Lower lobe of right lung (tissue), 2 donors: ENCODE measurements around the gene MRGPRF. TPM values are rescaled to one million over a fixed set of nuclear protein-coding genes. Genes with fewer than 3 reads are reported as not detected.

Experiments
- ATAC-seq, 2 donors: fragments of 200-7000 bp; cut with Tn5 transposase; one replicate each; pipeline ENCODE4 v1.9.1; 2020 to 2022; ENCODE audit warnings: mild to moderate bottlenecking in 2 of 2, moderate library complexity in 2 of 2
- DNase-seq: peaks from one replicate; pipeline ENCODE4 v3.0.0-alpha.2; 2020
- H3K27ac ChIP-seq: fragments of 200-600 bp; one replicate; pipeline ENCODE4 v1.8.0; 2022
- H3K27me3 ChIP-seq: fragments of 200-600 bp; one replicate; pipeline ENCODE4 v1.8.0; 2022; ENCODE audit warnings: low read depth
- H3K36me3 ChIP-seq: fragments of 200-600 bp; one replicate; pipeline ENCODE4 v1.8.0; 2022; ENCODE audit warnings: mild to moderate bottlenecking
- H3K4me1 ChIP-seq: fragments of 200-600 bp; one replicate; pipeline ENCODE4 v1.8.0; 2022
- H3K4me3 ChIP-seq: fragments of 200-600 bp; one replicate; pipeline ENCODE4 v1.8.0; 2022; ENCODE audit warnings: mild to moderate bottlenecking
- H3K9me3 ChIP-seq: fragments of 200-600 bp; one replicate; pipeline ENCODE4 v1.8.0; 2022
- intact Hi-C: fragments of 100-400 bp; cut with DNase I; formaldehyde crosslinking; loops from one replicate; pipeline ENCODE4 v1.11.0; 2022
- total RNA-seq: library from RNA; stranded (reverse); fragmentation: NEBNext Ultra II Directional; extraction: Animal tissue kit (Norgen Biotek cat#: 25700); gene quantifications from one replicate; pipeline ENCODE4 v1.2.1, GENCODE V29; 2021
- TF ChIP-seq, protein P1 (sequence below): fragments of 200-600 bp; IDR thresholded peaks from one replicate; pipeline ENCODE4 v1.8.0; 2022; ENCODE audit warnings: antibody characterized with exemption, mild to moderate bottlenecking
- donor health status: DM: no; HTN: yes; CAD: no; lungs with severe emphysema.

Gene MRGPRF
- total RNA-seq, 1 donor from 2014 or later = 11.5 TPM

GRCh38 chr11:69006816-69007215 is 6.2 kb downstream of the MRGPRF start:
- Histone ChIP-seq H3K4me1 (peaks cover 31% of the 10 kb centered on the region), H3K27me3 (peaks cover 36% of the 10 kb centered on the region), H3K4me3 (no peak overlapping the region), H3K36me3 (peaks cover 21% of the 10 kb centered on the region), H3K9me3 (no peaks in the 10 kb centered on the region), H3K27ac (no peak overlapping the region)
- DNase-seq (no peak), ATAC-seq (no peak)
- intact Hi-C loops = no loop called here
- TF ChIP-seq, protein P1, sequence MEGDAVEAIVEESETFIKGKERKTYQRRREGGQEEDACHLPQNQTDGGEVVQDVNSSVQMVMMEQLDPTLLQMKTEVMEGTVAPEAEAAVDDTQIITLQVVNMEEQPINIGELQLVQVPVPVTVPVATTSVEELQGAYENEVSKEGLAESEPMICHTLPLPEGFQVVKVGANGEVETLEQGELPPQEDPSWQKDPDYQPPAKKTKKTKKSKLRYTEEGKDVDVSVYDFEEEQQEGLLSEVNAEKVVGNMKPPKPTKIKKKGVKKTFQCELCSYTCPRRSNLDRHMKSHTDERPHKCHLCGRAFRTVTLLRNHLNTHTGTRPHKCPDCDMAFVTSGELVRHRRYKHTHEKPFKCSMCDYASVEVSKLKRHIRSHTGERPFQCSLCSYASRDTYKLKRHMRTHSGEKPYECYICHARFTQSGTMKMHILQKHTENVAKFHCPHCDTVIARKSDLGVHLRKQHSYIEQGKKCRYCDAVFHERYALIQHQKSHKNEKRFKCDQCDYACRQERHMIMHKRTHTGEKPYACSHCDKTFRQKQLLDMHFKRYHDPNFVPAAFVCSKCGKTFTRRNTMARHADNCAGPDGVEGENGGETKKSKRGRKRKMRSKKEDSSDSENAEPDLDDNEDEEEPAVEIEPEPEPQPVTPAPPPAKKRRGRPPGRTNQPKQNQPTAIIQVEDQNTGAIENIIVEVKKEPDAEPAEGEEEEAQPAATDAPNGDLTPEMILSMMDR = no peak

- Histone ChIP-seq H3K4me3 (no peak overlapping the region), H3K27me3 (peaks cover 26% of the 10 kb centered on the region), H3K4me1 (peaks cover 34% of the 10 kb centered on the region), H3K9me3 (no peaks in the 10 kb centered on the region), H3K27ac (no peak overlapping the region), H3K36me3 (peaks cover 21% of the 10 kb centered on the region)
- ATAC-seq = no peak
- DNase-seq = no peak
- intact Hi-C loops = no loop called here
- TF ChIP-seq, protein P1 = no peak
Observed at GRCh38 chr11:69005631-69006368, 7.2 kb downstream of the MRGPRF start.

- Histone ChIP-seq H3K9me3 (no peaks in the 10 kb centered on the region), H3K4me1 (peaks cover 28% of the 10 kb centered on the region), H3K27me3 (peaks cover 20% of the 10 kb centered on the region), H3K27ac (no peak overlapping the region), H3K36me3 (peaks cover 21% of the 10 kb centered on the region), H3K4me3 (no peak overlapping the region)
- no peak for DNase-seq
- ATAC-seq = no peak
- intact Hi-C loops = no loop called here
- TF ChIP-seq, protein P1 = no peak
Observed at GRCh38 chr11:69005183-69005630, 7.8 kb downstream of the MRGPRF start.

- no peaks in the 10 kb centered on the region for H3K9me3 ChIP-seq
- H3K4me3 ChIP-seq = no peak overlapping the region
- ATAC-seq = no peak
- DNase-seq = no peak
- intact Hi-C loops = no loop called here
- peaks cover 21% of the 10 kb centered on the region for H3K36me3 ChIP-seq
- TF ChIP-seq, protein P1 = no peak
- no peak overlapping the region for H3K27ac ChIP-seq
- H3K4me1 ChIP-seq = peaks cover 24% of the 10 kb centered on the region
- peaks cover 14% of the 10 kb centered on the region for H3K27me3 ChIP-seq
Observed at GRCh38 chr11:69004411-69005182, 8.4 kb downstream of the MRGPRF start.

- intact Hi-C loops = no loop called here
- peaks cover 17% of the 10 kb centered on the region for H3K4me1 ChIP-seq
Observed at GRCh38 chr11:69003866-69004367, 9.1 kb downstream of the MRGPRF start.

More at GRCh38 chr11:69003866-69004367, 9.1 kb downstream of the MRGPRF start:
- Histone ChIP-seq H3K27ac (no peak overlapping the region), H3K36me3 (peaks cover 21% of the 10 kb centered on the region), H3K9me3 (no peaks in the 10 kb centered on the region), H3K4me3 (no peak overlapping the region), H3K27me3 (peaks cover 11% of the 10 kb centered on the region)
- ATAC-seq = no peak
- TF ChIP-seq, protein P1 = no peak
- DNase-seq = no peak
